K562 (cell line): ENCODE measurements around the gene MARCHF3. TPM values are rescaled to one million over a fixed set of nuclear protein-coding genes. Genes with fewer than 3 reads are reported as not detected.

Source experiments
- FOXA3 ChIP-seq, 2 experiments: fragments of 450-650 bp in 1 of 2; sonication (generic) in 1 of 2; formaldehyde crosslinking; IDR thresholded peaks in 1 of 2; conservative IDR thresholded peaks in 1 of 2; 2 replicates each; pipeline versions ENCODE4 v1.4.0 to v1.8.0; 2020 to 2022; ENCODE audit warnings: mild to moderate bottlenecking in 2 of 2, missing genetic modification reagents in 1 of 2
- ILF3 ChIP-seq: fragments of 450-650 bp; IDR thresholded peaks from 2 replicates; pipeline ENCODE4 v1.6.1; 2018; ENCODE audit warnings: antibody characterized with exemption, mild to moderate bottlenecking, moderate library complexity, borderline replicate concordance
- NFIC ChIP-seq: fragments of 450-650 bp; IDR thresholded peaks from 2 replicates; pipeline ENCODE4 v1.6.1; 2017; ENCODE audit warnings: mild to moderate bottlenecking, inconsistent platforms
- NR1H2 ChIP-seq: sonication (generic); formaldehyde crosslinking; IDR thresholded peaks from 2 replicates; pipeline ENCODE4 v1.4.0; 2020; ENCODE audit warnings: mild to moderate bottlenecking, missing genetic modification reagents
- PTTG1 ChIP-seq: fragments of 450-650 bp; IDR thresholded peaks from 2 replicates; pipeline ENCODE4 v1.6.1; 2016; ENCODE audit warnings: low read depth, mild to moderate bottlenecking, missing genetic modification characterization, missing compliant biosample characterization
- RBM22 ChIP-seq: fragments of 200-400 bp; formaldehyde crosslinking; IDR thresholded peaks from 2 replicates; pipeline ENCODE4 v1.6.1; 2018; ENCODE audit warnings: low read length, low read depth; ENCODE audit not compliant: poor library complexity, severe bottlenecking
- RHOXF2B ChIP-seq: fragments of 250-450 bp; sonication (Bioruptor Pico); conservative IDR thresholded peaks from 2 replicates; pipeline ENCODE4 v1.5.1; 2021
- TCF7 ChIP-seq: sonication (generic); IDR thresholded peaks from 2 replicates; pipeline ENCODE4 v1.6.1; 2016; ENCODE audit warnings: antibody characterized with exemption, borderline replicate concordance
- TEAD2 ChIP-seq: fragments of 450-650 bp; IDR thresholded peaks from 2 replicates; pipeline ENCODE4 v1.6.1; 2016; ENCODE audit warnings: missing genetic modification characterization, control low read depth, missing compliant biosample characterization
- ZNF121 ChIP-seq: sonication (generic); formaldehyde crosslinking; conservative IDR thresholded peaks from 2 replicates; pipeline ENCODE4 v1.8.0; 2022; ENCODE audit warnings: missing genetic modification reagents
- ZNF263 ChIP-seq: sonication (generic); formaldehyde crosslinking; IDR thresholded peaks from 2 replicates; pipeline ENCODE4 v1.8.0; 2022; ENCODE audit warnings: mild to moderate bottlenecking, missing genetic modification reagents, borderline replicate concordance
- ZNF507 ChIP-seq: conservative IDR thresholded peaks from 2 replicates; pipeline ENCODE4 v1.6.1; 2017; ENCODE audit warnings: missing genetic modification characterization, missing compliant biosample characterization
- polyA plus RNA-seq, 8 experiments: library from polyadenylated mRNA; depleted of rRNA in 4 of 8; stranded (reverse) in 5 of 8; unstranded in 3 of 8; fragments of >200 nt; fragmentation: Nextera tagmentation in 2 of 8; fragmentation: Illumina TruSeq in 1 of 8; extraction: Ambion mirVana in 2 of 8; extraction: Trizol in 1 of 8; gene quantifications; 2 replicates each; pipeline versions ENCODE4 v1.2.1 to v1.2.3, GENCODE V29; 2011 to 2014; ENCODE audit warnings: inconsistent platforms in 1 of 8, missing spikeins in 1 of 8
- total RNA-seq, 7 experiments: library from RNA; depleted of rRNA in 6 of 7; stranded (reverse); fragments of >200 nt in 6 of 7; fragmentation: Illumina TruSeq in 2 of 7; extraction: Trizol in 2 of 7; gene quantifications; 2 replicates each; pipeline versions ENCODE4 v1.2.1 to v1.2.3, GENCODE V29; 2011 to 2021; ENCODE audit warnings: low replicate concordance in 1 of 7
- TF ChIP-seq, protein P1 (sequence below), 2 experiments: fragments of 450-650 bp; conservative IDR thresholded peaks; 2 replicates each; pipeline ENCODE4 v1.6.1; 2017; ENCODE audit warnings: mild to moderate bottlenecking in 2 of 2, moderate library complexity in 2 of 2
- TF ChIP-seq, protein P2 (sequence below): fragments of 450-650 bp; formaldehyde crosslinking; IDR thresholded peaks from 2 replicates; pipeline ENCODE4 v1.4.0; 2020; ENCODE audit warnings: mild to moderate bottlenecking, moderate library complexity
- TF ChIP-seq, protein P3 (sequence below), 2 experiments: fragments of 450-650 bp in 1 of 2; sonication (generic) in 1 of 2; formaldehyde crosslinking in 1 of 2; IDR thresholded peaks in 1 of 2; conservative IDR thresholded peaks in 1 of 2; 2 replicates each; pipeline versions ENCODE4 v1.6.1 to v1.8.1; 2016 to 2023; ENCODE audit warnings: mild to moderate bottlenecking in 2 of 2, moderate library complexity in 2 of 2, inconsistent platforms in 1 of 2, missing genetic modification reagents in 1 of 2
- TF ChIP-seq, protein P4 (sequence below): IDR thresholded peaks from 2 replicates; pipeline ENCODE4 v1.6.1; 2011; ENCODE audit not compliant: insufficient read length; ENCODE audit errors: extremely low read depth
- TF ChIP-seq, protein P5 (sequence below): fragments of 200-800 bp; sonication (Bioruptor generic); IDR thresholded peaks from 2 replicates; pipeline ENCODE4 v1.6.1; 2017; ENCODE audit warnings: missing genetic modification characterization, missing compliant biosample characterization
- TF ChIP-seq, protein P6 (sequence below): fragments of 250-450 bp; sonication (Bioruptor Pico); IDR thresholded peaks from 2 replicates; pipeline ENCODE4 v1.5.0; 2021

MARCHF3 gene
- total and polyA plus RNA-seq, 9 of the 15 experiments (the other 6 are each of a cell fraction or from before 2014, with no cell fraction given), result 5.6 to 37.4 (median 16.5) TPM

DNA sequence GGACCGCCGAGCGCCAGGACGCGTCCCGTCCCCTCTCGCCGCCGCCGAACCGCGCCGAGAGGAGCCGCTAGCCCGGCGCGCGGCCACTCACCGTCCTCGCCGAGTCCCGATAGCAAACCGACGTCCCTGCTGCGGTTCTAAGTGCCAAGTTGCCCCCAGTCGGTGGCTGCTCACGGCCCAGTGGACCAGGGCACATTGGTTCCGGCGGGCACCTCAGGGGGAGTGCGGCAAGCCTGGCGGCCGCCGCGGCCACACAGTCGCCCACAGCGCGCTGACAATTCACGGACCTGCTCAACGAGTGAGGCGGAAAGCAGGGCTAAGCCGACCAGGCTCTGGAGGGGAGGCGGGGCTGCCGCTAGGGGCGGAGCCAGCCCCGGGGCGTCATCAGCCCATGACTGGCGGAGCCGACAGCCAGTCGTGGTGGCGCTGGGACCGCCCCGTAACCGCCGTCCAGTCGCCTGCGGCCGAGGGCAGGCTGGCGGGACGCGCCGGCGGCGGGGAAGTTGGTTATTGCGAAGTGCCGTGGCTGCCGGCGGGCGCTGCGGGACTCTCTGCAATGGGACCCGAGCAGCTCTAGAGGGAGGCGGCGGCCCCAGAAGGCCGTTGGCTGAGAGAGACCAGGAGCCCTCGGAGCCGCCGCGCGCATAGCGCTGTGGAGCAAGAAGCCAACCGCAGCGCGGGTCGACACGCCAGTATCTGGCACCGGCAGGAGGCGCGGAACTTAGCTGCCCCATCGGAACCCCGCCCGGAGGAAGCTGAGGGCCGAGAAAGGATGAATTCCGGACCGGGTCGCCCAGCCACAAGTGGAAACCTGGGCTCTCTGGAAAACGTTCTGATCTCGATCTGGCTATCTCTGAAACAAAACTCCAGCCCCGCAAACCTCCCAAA lies at the start of gene MARCHF3 (continued):
- peak; percentile 51 for TF ChIP-seq NFIC
- TF ChIP-seq, protein P1, sequence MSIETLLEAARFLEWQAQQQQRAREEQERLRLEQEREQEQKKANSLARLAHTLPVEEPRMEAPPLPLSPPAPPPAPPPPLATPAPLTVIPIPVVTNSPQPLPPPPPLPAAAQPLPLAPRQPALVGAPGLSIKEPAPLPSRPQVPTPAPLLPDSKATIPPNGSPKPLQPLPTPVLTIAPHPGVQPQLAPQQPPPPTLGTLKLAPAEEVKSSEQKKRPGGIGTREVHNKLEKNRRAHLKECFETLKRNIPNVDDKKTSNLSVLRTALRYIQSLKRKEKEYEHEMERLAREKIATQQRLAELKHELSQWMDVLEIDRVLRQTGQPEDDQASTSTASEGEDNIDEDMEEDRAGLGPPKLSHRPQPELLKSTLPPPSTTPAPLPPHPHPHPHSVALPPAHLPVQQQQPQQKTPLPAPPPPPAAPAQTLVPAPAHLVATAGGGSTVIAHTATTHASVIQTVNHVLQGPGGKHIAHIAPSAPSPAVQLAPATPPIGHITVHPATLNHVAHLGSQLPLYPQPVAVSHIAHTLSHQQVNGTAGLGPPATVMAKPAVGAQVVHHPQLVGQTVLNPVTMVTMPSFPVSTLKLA (conservative IDR thresholded peaks at IDR 0.05), result peak in 1 of 2 experiments; percentile 76; a peak in 2 of 4 replicates
- TF ChIP-seq TEAD2 (tag), result no peak
- TF ChIP-seq, protein P2, sequence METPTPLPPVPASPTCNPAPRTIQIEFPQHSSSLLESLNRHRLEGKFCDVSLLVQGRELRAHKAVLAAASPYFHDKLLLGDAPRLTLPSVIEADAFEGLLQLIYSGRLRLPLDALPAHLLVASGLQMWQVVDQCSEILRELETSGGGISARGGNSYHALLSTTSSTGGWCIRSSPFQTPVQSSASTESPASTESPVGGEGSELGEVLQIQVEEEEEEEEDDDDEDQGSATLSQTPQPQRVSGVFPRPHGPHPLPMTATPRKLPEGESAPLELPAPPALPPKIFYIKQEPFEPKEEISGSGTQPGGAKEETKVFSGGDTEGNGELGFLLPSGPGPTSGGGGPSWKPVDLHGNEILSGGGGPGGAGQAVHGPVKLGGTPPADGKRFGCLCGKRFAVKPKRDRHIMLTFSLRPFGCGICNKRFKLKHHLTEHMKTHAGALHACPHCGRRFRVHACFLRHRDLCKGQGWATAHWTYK (CRISPR knock-in tag), result peak; percentile 32; the same call in 1 of the 2 replicates
- TF ChIP-seq TCF7, result no peak
- TF ChIP-seq, protein P3, sequence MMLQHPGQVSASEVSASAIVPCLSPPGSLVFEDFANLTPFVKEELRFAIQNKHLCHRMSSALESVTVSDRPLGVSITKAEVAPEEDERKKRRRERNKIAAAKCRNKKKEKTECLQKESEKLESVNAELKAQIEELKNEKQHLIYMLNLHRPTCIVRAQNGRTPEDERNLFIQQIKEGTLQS (IDR thresholded peaks at IDR 0.05), result no peak; the same call in 1 of the 2 replicates
- TF ChIP-seq, protein P3 (CRISPR knock-in tag; conservative IDR thresholded peaks at IDR 0.05), result peak; percentile 15; the same call in 1 of the 2 replicates
- TF ChIP-seq ILF3, result no peak
- TF ChIP-seq PTTG1, result no peak
- TF ChIP-seq ZNF263, result peak; percentile 68; the same call in 1 of the 2 replicates
- TF ChIP-seq NR1H2 (CRISPR knock-in tag), result peak; percentile 48; the same call in 1 of the 2 replicates
- peak; percentile 75 for TF ChIP-seq RBM22
- TF ChIP-seq, protein P4, sequence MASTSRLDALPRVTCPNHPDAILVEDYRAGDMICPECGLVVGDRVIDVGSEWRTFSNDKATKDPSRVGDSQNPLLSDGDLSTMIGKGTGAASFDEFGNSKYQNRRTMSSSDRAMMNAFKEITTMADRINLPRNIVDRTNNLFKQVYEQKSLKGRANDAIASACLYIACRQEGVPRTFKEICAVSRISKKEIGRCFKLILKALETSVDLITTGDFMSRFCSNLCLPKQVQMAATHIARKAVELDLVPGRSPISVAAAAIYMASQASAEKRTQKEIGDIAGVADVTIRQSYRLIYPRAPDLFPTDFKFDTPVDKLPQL, result no peak
- TF ChIP-seq RHOXF2B (CRISPR knock-in tag), result 0 out of 2 replicates have a peak, but pooled peaks have one; percentile 48
- TF ChIP-seq FOXA3 (CRISPR knock-in tag; conservative IDR thresholded peaks at IDR 0.05 in 1 of 2, IDR thresholded peaks at IDR 0.05 in 1 of 2), result peak in 1 of 2 experiments; percentile 29; a peak in 1 of 4 replicates
- no peak for TF ChIP-seq ZNF507 (tag)
- no peak for TF ChIP-seq ZNF121
- TF ChIP-seq, protein P5, sequence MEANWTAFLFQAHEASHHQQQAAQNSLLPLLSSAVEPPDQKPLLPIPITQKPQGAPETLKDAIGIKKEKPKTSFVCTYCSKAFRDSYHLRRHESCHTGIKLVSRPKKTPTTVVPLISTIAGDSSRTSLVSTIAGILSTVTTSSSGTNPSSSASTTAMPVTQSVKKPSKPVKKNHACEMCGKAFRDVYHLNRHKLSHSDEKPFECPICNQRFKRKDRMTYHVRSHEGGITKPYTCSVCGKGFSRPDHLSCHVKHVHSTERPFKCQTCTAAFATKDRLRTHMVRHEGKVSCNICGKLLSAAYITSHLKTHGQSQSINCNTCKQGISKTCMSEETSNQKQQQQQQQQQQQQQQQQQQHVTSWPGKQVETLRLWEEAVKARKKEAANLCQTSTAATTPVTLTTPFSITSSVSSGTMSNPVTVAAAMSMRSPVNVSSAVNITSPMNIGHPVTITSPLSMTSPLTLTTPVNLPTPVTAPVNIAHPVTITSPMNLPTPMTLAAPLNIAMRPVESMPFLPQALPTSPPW (CRISPR knock-in tag), result peak; percentile 64
- TF ChIP-seq, protein P6, sequence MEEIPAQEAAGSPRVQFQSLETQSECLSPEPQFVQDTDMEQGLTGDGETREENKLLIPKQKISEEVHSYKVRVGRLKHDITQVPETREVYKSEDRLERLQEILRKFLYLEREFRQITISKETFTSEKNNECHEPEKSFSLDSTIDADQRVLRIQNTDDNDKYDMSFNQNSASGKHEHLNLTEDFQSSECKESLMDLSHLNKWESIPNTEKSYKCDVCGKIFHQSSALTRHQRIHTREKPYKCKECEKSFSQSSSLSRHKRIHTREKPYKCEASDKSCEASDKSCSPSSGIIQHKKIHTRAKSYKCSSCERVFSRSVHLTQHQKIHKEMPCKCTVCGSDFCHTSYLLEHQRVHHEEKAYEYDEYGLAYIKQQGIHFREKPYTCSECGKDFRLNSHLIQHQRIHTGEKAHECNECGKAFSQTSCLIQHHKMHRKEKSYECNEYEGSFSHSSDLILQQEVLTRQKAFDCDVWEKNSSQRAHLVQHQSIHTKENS (CRISPR knock-in tag), result no peak
